ENCODE data around the gene RHOB. TPM values are rescaled to one million over a fixed set of nuclear protein-coding genes. Genes with fewer than 3 reads are reported as not detected.

RHOB gene
- total RNA-seq, 1 experiment from 2014 or later = 38.9 TPM

DNA sequence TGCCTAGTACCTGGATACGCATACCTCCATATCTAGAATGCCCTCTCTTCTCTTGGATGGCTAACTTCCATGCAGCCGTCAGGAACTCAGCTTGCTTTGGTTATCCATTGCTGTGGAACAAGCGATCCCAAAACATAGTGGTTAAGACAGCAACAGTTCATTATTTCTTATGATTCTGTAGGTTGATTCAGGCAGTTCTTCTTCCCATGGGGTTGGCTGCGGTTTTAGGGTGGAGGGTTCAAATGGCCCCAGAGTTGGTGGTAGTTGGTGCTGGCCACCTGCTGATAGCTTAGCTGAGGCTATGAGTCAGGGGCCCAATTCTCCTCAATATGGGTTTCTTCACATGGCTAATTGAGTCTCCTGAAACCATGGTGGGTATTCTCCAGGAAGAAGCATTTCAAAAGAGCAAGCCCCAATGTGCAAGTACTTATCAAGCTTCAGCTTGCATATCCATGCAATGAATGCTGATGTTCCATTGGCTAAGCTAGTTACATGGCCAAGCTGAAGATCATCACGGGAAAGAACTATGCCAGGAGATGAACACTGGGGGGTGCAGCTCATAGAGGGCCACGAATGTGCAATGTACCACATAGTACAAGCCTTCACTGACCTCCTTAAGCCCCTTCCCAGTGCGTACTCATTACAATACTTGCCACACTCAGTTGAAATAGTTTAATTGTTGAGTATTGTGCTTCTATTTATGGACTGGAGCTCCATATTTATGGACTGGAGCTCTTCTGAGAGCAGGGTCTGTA, 10.0 kb upstream of the RHOB start:
- in situ Hi-C loops (cut with HindIII; ENCODE audit: low pct_unique_long_range_greater_than_20kb, low sequenced_read_pairs) = loop anchor here (25.0 kb wide), 1 partner anchor 200 kb away; no protein-coding TSS in a partner anchor
- H3K27me3 ChIP-seq (ENCODE audit: control insufficient read depth, insufficient read depth, low read length) = no peaks in the 10 kb centered on the region
- no peaks in the 10 kb centered on the region for H3K9me3 ChIP-seq (ENCODE audit: control insufficient read depth, insufficient read depth, low read depth, low read length)
- intact Hi-C loops (cut with micrococcal nuclease; ENCODE audit: unreplicated experiment) = no loop called here
- TF ChIP-seq, protein P1, sequence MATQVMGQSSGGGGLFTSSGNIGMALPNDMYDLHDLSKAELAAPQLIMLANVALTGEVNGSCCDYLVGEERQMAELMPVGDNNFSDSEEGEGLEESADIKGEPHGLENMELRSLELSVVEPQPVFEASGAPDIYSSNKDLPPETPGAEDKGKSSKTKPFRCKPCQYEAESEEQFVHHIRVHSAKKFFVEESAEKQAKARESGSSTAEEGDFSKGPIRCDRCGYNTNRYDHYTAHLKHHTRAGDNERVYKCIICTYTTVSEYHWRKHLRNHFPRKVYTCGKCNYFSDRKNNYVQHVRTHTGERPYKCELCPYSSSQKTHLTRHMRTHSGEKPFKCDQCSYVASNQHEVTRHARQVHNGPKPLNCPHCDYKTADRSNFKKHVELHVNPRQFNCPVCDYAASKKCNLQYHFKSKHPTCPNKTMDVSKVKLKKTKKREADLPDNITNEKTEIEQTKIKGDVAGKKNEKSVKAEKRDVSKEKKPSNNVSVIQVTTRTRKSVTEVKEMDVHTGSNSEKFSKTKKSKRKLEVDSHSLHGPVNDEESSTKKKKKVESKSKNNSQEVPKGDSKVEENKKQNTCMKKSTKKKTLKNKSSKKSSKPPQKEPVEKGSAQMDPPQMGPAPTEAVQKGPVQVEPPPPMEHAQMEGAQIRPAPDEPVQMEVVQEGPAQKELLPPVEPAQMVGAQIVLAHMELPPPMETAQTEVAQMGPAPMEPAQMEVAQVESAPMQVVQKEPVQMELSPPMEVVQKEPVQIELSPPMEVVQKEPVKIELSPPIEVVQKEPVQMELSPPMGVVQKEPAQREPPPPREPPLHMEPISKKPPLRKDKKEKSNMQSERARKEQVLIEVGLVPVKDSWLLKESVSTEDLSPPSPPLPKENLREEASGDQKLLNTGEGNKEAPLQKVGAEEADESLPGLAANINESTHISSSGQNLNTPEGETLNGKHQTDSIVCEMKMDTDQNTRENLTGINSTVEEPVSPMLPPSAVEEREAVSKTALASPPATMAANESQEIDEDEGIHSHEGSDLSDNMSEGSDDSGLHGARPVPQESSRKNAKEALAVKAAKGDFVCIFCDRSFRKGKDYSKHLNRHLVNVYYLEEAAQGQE (IDR thresholded peaks at IDR 0.05; ENCODE audit: insufficient read depth in 1 of 2, low read depth in 2 of 2, low read length in 1 of 2) = no peak
- TF ChIP-seq SIN3A (IDR thresholded peaks at IDR 0.05; ENCODE audit: borderline replicate concordance, insufficient read depth, low read depth, low read length) (no peak), TCF7L2 (IDR thresholded peaks at IDR 0.05; ENCODE audit: low read depth, low read length) (no peak), POLR2AphosphoS5 (IDR thresholded peaks at IDR 0.05; ENCODE audit: low read depth, low read length) (no peak)
- TF ChIP-seq, protein P2, sequence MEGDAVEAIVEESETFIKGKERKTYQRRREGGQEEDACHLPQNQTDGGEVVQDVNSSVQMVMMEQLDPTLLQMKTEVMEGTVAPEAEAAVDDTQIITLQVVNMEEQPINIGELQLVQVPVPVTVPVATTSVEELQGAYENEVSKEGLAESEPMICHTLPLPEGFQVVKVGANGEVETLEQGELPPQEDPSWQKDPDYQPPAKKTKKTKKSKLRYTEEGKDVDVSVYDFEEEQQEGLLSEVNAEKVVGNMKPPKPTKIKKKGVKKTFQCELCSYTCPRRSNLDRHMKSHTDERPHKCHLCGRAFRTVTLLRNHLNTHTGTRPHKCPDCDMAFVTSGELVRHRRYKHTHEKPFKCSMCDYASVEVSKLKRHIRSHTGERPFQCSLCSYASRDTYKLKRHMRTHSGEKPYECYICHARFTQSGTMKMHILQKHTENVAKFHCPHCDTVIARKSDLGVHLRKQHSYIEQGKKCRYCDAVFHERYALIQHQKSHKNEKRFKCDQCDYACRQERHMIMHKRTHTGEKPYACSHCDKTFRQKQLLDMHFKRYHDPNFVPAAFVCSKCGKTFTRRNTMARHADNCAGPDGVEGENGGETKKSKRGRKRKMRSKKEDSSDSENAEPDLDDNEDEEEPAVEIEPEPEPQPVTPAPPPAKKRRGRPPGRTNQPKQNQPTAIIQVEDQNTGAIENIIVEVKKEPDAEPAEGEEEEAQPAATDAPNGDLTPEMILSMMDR (IDR thresholded peaks at IDR 0.05) = no peak
- CTCF ChIA-PET = no interaction called here
- H3K4me3 ChIP-seq (ENCODE audit: low read depth in 2 of 2, low read length in 2 of 2) = no peak overlapping the region
- POLR2A ChIA-PET = no interaction called here
- DNase-seq (ENCODE audit: low read depth, low spot score) (no peak), ATAC-seq (no peak)
- no TSS peak for BruUV-seq (replicated peaks)
- no peak overlapping the region for H3K27ac ChIP-seq (ENCODE audit: low read length)
- H3K36me3 ChIP-seq (ENCODE audit: control insufficient read depth, insufficient read depth, low read length) = no peaks in the 10 kb centered on the region
- peaks cover 21% of the 10 kb centered on the region for H3K4me1 ChIP-seq (ENCODE audit: control insufficient read depth, insufficient read depth, low read length)

DNA sequence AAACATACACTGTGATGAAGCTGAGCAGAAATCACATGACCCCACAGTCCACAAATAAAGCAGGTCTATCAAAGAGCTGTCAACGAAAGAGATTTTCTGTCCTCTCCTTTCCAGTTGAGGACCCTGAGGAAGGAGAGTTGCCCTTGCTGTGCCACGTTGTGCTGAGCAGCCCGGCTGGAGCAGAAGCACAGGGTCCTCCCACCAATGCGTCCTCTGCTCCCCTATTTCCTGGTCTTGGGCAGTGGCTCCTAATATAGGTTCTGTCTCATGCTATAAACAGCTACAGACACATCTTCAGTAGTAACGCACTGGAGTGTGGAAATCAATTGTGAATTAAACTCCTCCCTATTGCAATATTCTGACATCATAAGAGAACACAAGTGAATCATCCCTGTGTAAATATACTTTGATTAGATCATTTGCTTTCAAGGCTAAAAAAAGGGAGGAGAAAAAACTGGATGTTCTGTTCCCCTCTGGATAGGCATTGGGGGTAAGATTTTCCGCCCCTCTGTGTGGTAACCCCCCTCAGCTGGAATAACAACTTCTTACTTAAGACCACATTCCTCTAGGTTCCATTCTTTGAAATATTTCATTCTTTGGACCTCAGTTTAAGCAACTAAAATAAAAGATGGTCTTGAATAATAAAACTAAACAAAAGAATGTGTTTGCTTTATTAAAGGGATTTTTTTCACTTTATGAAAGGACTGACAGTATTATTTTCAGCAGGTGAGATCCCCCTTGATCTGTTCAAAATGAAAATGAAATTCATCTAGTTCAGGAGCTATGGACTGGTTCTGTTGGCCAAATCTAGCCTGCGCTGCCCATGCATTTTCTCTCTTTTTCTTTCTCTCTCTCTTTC, 8.3 kb upstream of the RHOB start:
- DNase-seq (ENCODE audit: low read depth, low spot score) = peak; percentile 91
- Histone ChIP-seq H3K27ac (ENCODE audit: low read length) (peak overlapping the region; percentile 4; the same call in 1 of the 2 replicates), H3K9me3 (ENCODE audit: control insufficient read depth, insufficient read depth, low read depth, low read length) (no peaks in the 10 kb centered on the region), H3K4me3 (ENCODE audit: low read depth in 2 of 2, low read length in 2 of 2) (peak overlapping the region in 1 of 2 experiments; percentile 41; a peak in 2 of 4 replicates), H3K36me3 (ENCODE audit: control insufficient read depth, insufficient read depth, low read length) (no peaks in the 10 kb centered on the region), H3K27me3 (ENCODE audit: control insufficient read depth, insufficient read depth, low read length) (no peaks in the 10 kb centered on the region), H3K4me1 (ENCODE audit: control insufficient read depth, insufficient read depth, low read length) (peaks cover 21% of the 10 kb centered on the region)
- peak; percentile 60; the same call in 1 of the 2 replicates for ATAC-seq
- in situ Hi-C loops (cut with HindIII; ENCODE audit: low pct_unique_long_range_greater_than_20kb, low sequenced_read_pairs) = loop anchor here (25.0 kb wide), 1 partner anchor 199 kb away; no protein-coding TSS in a partner anchor
- no TSS peak for BruUV-seq (replicated peaks)
- intact Hi-C loops (cut with micrococcal nuclease; ENCODE audit: unreplicated experiment) = no loop called here
- no peak for TF ChIP-seq TCF7L2 (IDR thresholded peaks at IDR 0.05; ENCODE audit: low read depth, low read length)
- TF ChIP-seq, protein P1 (IDR thresholded peaks at IDR 0.05; ENCODE audit: insufficient read depth in 1 of 2, low read depth in 2 of 2, low read length in 1 of 2) = no peak
- no peak for TF ChIP-seq POLR2AphosphoS5 (IDR thresholded peaks at IDR 0.05; ENCODE audit: low read depth, low read length)
- no peak for TF ChIP-seq SIN3A (IDR thresholded peaks at IDR 0.05; ENCODE audit: borderline replicate concordance, insufficient read depth, low read depth, low read length)
- TF ChIP-seq, protein P2 (IDR thresholded peaks at IDR 0.05) = no peak
- ChIA-PET CTCF (interaction anchor here (0.9 to 1.8 kb wide), 4 partner anchors 27 to 198 kb away, joined by 3 to 14 read pairs (median 5); no protein-coding TSS in a partner anchor), POLR2A (interaction anchor here (1.1 kb wide), 1 partner anchor 25 kb away, joined by 3 read pairs; no protein-coding TSS in a partner anchor)

All from Panc1 (cell line).